GM19395 (cell line): ENCODE results near the gene NCBP1.
A peak's percentile ranks its signal among the peaks of the same experiment; 100 is the strongest.
"Not testable (repeated sequence)": the region's sequence is repeated elsewhere in the genome, so short reads cannot be mapped to it uniquely, and the experiment has no call there.

Experiments used
- ATAC-seq: cut with Tn5 transposase; IDR thresholded peaks from one replicate; pipeline ENCODE4 v1.9.1; 2021; ENCODE audit warnings: mild to moderate bottlenecking, moderate library complexity; ENCODE audit not compliant: unreplicated experiment

The NCBP1 gene

GRCh38 chr9:97622483-97622882 is 11.1 kb upstream of the NCBP1 start:
- ATAC-seq, result not testable (repeated sequence)

- no peak for ATAC-seq
Observed at GRCh38 chr9:97623946-97624345, 9.7 kb upstream of the NCBP1 start.

DNA sequence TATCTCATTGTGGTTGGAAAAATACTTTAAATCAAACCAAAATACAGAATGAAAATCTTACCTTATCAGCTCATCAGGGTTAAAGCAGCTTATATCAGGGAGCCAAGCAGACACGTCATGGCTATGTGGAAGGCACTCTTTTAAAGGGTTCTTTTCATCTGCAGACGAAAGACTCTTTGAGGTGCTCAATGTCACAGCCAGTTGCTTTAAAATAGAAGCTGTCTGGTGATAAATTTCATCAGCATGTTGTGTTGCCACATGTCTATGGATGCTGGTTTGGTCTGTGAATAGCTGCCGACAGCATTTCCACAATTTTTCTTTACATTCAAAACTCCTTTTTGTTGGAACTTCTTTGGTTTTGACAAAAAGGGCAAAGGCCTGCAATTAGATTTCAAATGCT is 8.0 kb upstream of the NCBP1 start:
- no peak for ATAC-seq

- ATAC-seq, result no peak
Observed at GRCh38 chr9:97627624-97628023, 6.0 kb upstream of the NCBP1 start.

GRCh38 chr9:97628668-97629067 is 5.0 kb upstream of the NCBP1 start:
- no peak for ATAC-seq

GRCh38 chr9:97629156-97629555 is 4.5 kb upstream of the NCBP1 start:
- ATAC-seq, result no peak

- no peak for ATAC-seq
Observed at GRCh38 chr9:97630591-97630990, 3.0 kb upstream of the NCBP1 start.

GRCh38 chr9:97632248-97632984 is 1.2 kb upstream of the NCBP1 start:
- peak; percentile 17 for ATAC-seq

DNA sequence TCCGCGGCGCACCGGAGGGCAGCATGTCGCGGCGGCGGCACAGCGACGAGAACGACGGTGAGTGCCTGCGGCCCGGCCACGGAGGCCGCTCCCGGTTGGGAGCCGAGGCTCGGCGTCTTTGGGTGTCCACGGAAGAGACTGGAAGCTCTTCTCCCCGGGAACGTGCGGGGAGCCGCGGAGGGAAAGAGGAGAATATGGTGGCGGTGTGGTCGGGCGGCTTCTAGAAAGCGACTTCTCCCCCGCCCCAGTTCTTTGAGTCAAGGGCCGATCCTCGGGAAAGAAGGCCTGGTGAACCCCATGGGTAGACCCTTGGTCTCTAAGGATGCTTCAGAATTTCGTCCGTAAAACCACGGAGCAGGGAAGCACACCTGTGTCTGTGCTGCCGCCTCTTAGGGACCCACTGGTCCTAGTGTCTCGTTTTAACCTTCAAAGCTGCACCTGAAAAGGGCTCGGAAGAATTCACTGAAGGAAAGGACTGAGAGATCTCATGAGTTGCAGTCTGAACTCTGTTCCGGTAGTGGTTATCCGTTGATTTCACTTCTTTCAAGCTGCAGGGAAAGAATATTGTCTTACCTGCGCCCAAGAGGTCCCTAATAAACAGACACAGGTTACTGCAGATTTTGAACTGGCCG is 354 bp downstream of the NCBP1 start:
- peak; percentile 7 for ATAC-seq

- ATAC-seq, result no peak
Observed at GRCh38 chr9:97635026-97635425, 1.4 kb downstream of the NCBP1 start.

DNA sequence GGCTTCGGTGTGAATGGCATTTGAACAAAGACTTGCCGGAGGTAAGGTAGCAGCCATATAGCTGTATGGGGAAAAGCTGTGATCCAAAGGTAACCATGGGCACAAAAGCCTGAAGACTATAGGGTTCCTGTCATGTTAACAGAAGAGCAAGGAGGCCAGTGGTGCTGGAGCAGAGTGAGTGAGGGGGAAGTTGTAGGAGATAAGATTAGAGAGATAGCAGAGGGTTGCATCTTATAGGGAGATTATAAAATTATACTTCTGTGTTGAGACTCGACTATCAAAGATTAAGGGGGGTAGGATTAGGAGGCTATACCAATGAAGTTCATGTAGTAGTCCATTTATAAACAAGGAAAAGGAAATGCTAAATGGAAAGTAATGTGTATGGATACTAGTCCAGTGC is 3.3 kb downstream of the NCBP1 start:
- no peak for ATAC-seq

- no peak for ATAC-seq
Observed at GRCh38 chr9:97638666-97639065, 5.0 kb downstream of the NCBP1 start.

DNA sequence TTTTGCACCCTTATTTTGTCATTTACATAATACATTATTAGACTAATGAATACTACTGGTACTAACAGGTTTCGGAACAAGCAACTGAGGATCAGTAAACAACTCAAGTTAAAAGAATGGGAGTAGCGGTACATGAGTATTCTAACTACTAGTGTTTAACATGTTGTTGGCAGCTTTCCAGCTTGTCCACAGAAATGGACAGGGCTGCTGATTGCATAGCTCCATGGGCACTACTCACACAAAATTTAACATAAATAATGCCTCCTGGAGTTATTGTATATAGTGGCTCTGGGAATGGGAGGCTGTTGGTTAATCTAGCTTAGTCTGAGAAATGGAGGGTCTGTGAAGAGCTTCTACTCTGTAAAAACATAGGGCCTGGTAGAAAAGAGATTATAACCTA is 6.7 kb downstream of the NCBP1 start:
- no peak for ATAC-seq

DNA sequence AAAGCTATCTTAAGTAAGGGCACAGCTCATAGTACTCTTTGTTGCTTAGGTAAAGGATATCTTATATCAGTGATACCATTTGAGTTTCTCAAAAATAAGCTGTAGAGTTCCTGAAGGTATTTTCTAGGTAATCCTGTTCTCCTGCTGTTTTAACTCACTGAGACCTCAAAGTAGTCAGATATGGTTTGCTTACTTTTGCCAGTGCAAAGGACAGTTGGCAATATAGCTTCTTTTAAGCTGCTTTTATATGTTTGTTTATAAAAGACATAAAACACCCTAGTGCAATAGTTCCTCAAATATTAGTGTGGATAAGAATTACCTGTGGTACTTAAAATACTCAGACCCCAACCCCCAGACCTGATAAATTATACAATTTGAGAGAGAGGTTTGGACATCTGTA is 12.1 kb downstream of the NCBP1 start:
- ATAC-seq, result no peak

GRCh38 chr9:97647996-97648395 is 14.4 kb downstream of the NCBP1 start:
- ATAC-seq, result no peak

- ATAC-seq, result no peak
Observed at GRCh38 chr9:97651646-97652045, 18.0 kb downstream of the NCBP1 start.

DNA sequence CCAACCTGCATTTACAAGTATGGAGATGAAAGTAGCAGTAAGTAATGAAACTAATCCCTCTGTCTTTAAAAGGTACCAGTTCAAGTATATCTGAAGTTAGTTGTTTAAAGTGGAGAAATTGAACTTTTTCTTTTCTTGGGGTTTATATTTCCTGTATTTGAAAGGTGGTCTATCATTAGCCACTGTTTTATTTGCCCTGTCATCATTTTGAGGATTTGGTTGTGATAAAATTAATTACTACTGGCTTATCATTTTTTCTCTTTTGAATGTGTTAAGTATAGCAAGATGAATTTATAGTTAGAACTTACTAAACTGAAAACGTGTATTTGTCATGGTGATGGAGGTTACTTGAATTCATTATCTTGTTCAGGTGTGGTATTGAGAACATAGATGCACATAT is 25.1 kb downstream of the NCBP1 start:
- ATAC-seq, result no peak

GRCh38 chr9:97659771-97660170 is 26.1 kb downstream of the NCBP1 start:
- ATAC-seq, result no peak

- no peak for ATAC-seq
Observed at GRCh38 chr9:97660340-97660739, 26.7 kb downstream of the NCBP1 start.

GRCh38 chr9:97660847-97661246 is 27.2 kb downstream of the NCBP1 start:
- ATAC-seq, result no peak

DNA sequence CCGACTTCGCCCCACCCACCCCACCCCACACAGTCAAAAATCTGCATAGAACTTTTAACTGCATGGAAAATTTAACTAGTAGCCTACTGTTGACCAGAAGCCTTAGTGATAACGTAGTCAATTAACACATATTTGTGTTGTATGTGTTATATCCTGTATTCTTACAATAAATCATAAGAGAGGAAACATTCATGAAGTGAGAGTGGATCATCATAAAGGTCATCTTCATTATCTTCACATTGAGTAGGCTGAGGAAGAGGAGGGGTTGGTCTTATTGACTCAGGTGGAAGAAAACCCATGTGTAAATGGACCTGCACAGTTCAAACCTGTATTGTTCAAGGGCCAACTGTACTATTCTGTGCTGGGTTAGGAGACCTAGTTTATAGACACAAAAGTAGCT is 32.1 kb downstream of the NCBP1 start:
- no peak for ATAC-seq

GRCh38 chr9:97666907-97667686 is 33.5 kb downstream of the NCBP1 start:
- no peak for ATAC-seq
